ENCODE data around the gene ARID1A. TPM values are rescaled to one million over a fixed set of nuclear protein-coding genes. Genes with fewer than 3 reads are reported as not detected.
A peak's percentile ranks its signal among the peaks of the same experiment; 100 is the strongest.

The ARID1A gene
- total and polyA plus RNA-seq, 9 donors: 27.6 to 102 (median 62.1) TPM

DNA sequence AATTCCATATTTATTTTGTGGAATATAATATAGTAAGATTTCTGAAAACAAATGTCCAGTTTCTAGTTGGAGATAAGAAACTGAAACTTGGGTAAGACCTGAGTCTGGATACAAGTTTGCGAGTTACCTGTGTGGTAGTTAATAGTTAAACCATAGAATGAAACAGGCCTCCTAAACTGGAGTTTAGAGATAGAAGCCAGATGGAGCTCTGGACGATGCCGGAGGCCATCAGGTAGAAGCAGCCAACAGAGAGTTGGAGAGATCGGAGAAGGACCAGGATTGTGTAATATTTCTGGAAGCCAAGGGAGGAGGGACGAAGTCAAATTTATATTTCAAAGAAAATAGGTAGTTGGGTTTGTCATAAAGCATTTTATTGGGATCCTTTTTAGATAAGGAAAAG lies 45.1 kb downstream of the ARID1A start:
- peaks cover 5% of the 10 kb centered on the region for H3K4me1 ChIP-seq (ENCODE audit: insufficient read depth)
- 69 to 80% (median 76%) methylated on average over 5 of the region's 5 CpGs for WGBS, 3 donors
- TF ChIP-seq POLR2A (IDR thresholded peaks at IDR 0.05) (no peak), EP300 (IDR thresholded peaks at IDR 0.05) (no peak)
- TF ChIP-seq, protein P1, sequence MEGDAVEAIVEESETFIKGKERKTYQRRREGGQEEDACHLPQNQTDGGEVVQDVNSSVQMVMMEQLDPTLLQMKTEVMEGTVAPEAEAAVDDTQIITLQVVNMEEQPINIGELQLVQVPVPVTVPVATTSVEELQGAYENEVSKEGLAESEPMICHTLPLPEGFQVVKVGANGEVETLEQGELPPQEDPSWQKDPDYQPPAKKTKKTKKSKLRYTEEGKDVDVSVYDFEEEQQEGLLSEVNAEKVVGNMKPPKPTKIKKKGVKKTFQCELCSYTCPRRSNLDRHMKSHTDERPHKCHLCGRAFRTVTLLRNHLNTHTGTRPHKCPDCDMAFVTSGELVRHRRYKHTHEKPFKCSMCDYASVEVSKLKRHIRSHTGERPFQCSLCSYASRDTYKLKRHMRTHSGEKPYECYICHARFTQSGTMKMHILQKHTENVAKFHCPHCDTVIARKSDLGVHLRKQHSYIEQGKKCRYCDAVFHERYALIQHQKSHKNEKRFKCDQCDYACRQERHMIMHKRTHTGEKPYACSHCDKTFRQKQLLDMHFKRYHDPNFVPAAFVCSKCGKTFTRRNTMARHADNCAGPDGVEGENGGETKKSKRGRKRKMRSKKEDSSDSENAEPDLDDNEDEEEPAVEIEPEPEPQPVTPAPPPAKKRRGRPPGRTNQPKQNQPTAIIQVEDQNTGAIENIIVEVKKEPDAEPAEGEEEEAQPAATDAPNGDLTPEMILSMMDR (IDR thresholded peaks at IDR 0.05): no peak
- H3K36me3 ChIP-seq: no peaks in the 10 kb centered on the region
- H3K27me3 ChIP-seq: no peaks in the 10 kb centered on the region
- no peaks in the 10 kb centered on the region for H3K9me3 ChIP-seq
- H3K4me3 ChIP-seq: no peak overlapping the region
- intact Hi-C loops (cut with DNase I): no loop called here
- DNase-seq: no peak
- no peak overlapping the region for H3K27ac ChIP-seq

DNA sequence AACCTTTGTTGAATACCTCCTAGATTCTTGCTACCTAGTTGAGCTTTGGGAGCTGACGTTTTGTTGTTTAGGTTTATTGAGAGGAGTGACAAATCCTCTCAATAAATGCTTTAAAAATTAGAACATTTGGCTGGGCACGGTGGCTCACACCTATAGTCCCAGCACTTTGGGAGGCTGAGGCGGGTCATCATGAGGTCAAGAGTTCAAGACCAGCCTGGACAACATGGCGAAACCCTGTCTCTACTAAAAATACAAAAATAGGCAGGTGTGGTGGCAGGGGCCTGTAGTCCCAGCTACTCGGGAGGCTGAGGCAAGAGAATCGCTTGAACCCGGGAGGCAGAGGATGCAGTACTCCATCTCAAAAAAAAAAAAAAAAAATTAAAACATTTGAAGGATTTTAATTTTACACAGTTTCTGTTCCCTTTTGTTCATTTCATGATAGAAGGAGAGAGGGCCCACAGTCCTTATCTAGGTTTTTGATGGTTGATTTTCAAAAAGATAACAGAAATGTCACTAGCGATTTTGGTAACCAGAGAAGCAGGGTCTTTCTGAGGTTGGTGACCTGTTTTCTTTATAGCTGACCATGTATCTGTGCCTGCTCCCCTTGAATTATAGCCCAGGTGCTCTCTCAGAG lies 47.7 kb downstream of the ARID1A start:
- 87 to 91% (median 89%) methylated on average over 8 of the region's 8 CpGs for WGBS, 3 donors
- Histone ChIP-seq H3K27ac (no peak overlapping the region), H3K4me3 (no peak overlapping the region), H3K36me3 (no peaks in the 10 kb centered on the region), H3K4me1 (ENCODE audit: insufficient read depth) (peaks cover 10% of the 10 kb centered on the region), H3K9me3 (no peaks in the 10 kb centered on the region), H3K27me3 (no peaks in the 10 kb centered on the region)
- intact Hi-C loops (cut with DNase I): no loop called here
- TF ChIP-seq, protein P1 (IDR thresholded peaks at IDR 0.05): no peak
- TF ChIP-seq POLR2A (IDR thresholded peaks at IDR 0.05) (no peak), EP300 (IDR thresholded peaks at IDR 0.05) (no peak)
- no peak for DNase-seq

DNA sequence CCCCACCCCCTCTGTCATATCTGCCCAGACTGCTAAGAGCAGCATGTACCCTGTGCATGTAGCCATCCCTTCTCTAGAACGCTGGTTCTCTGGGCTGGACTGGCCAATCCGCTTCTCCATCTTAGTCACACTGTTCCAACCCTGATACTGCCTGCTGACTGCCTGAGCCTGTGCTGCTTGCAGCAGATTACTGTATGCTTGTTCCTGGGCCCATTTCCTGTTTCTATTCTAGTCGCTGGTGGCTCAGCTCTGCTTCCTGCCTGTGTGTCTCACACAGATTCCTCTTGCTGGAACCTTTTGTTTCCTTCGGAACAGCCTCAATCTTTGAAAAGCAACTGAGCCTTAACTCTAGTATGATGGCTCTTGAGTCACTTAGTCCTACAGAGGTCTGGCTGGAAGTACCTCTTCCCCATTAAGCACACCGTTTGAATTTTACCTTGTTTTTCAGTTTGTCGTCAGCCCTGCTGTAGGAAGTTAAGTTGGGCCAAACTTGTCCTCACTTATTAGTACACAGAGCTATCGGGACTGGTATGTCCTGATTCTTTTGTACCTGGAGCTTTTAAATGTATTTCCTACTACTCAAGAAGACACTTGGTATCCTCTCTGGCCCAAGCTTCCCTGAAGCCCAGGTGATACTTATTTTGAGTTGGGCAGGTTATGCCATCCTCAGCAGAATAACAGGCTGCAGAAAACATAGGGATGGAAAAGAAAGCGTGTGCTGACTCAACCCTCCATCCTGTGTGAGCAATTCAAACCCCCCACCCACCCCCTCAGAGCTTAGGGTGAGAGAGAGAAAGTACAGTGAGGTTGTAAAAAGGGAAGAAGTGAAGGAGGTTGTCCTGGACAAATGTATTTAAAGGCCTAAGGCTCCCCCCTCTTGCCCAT lies 48.5 kb downstream of the ARID1A start:
- Histone ChIP-seq H3K36me3 (no peaks in the 10 kb centered on the region), H3K9me3 (no peaks in the 10 kb centered on the region), H3K4me3 (no peak overlapping the region), H3K27me3 (no peaks in the 10 kb centered on the region), H3K27ac (no peak overlapping the region), H3K4me1 (ENCODE audit: insufficient read depth) (peaks cover 10% of the 10 kb centered on the region)
- WGBS, 3 donors: 65 to 67% (median 67%) methylated on average over 8 of the region's 8 CpGs
- DNase-seq: peak in 2 of 5 donors; percentile 15 to 32
- intact Hi-C loops (cut with DNase I): no loop called here
- TF ChIP-seq POLR2A (IDR thresholded peaks at IDR 0.05) (no peak), EP300 (IDR thresholded peaks at IDR 0.05) (no peak)
- TF ChIP-seq, protein P1 (IDR thresholded peaks at IDR 0.05): no peak

DNA sequence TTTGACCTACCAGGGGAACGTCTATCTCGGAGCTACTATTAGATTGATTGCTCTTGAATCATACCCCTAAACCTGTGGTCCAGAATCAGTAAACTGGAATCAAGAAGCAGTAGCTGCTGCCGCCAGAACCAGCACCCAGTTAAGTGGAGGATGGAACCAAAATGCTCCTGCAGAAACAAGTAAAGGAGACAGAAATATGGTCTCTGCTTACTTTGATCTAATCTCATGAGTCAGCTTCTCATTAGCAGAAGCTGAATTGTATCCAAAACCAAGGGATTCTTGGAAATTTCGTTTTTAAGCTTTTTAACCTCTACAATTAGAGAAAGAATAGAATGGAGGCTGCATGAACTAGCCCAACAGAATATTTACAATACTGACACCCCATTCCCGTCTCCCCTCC lies 49.4 kb downstream of the ARID1A start:
- no peak overlapping the region for H3K4me3 ChIP-seq
- intact Hi-C loops (cut with DNase I): no loop called here
- H3K27ac ChIP-seq: no peak overlapping the region
- peaks cover 10% of the 10 kb centered on the region for H3K4me1 ChIP-seq (ENCODE audit: insufficient read depth)
- no peaks in the 10 kb centered on the region for H3K36me3 ChIP-seq
- no peaks in the 10 kb centered on the region for H3K9me3 ChIP-seq
- no peak for TF ChIP-seq POLR2A (IDR thresholded peaks at IDR 0.05)
- WGBS, 3 donors: 35 to 52% (median 39%) methylated on average over 5 of the region's 5 CpGs
- DNase-seq: no peak
- H3K27me3 ChIP-seq: no peaks in the 10 kb centered on the region

DNA sequence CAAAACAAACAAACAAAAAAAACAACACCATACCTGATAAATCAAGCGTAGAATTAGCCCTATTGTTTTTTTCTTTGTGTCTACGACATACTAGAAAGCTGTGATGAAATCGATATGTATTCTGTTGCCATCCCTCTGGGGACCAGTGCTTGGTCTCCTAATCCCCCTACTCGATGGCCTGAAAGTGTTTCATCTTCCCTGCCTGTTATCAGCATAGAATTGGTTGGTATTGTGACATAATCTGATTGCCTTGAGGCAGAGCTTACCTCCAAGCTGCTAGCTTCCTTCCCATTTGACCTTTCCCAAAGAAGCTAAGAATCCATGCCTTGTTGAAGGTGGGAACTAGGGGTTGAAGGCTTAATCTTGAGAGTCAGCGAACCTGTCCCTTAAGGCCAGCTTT lies 51.2 kb downstream of the ARID1A start:
- no peak for DNase-seq
- H3K4me3 ChIP-seq: no peak overlapping the region
- H3K27me3 ChIP-seq: no peaks in the 10 kb centered on the region
- intact Hi-C loops (cut with DNase I): no loop called here
- WGBS, 3 donors: 94 to 95% (median 94%) methylated on average over 5 of the region's 5 CpGs
- no peak overlapping the region for H3K27ac ChIP-seq
- peaks cover 9% of the 10 kb centered on the region for H3K4me1 ChIP-seq (ENCODE audit: insufficient read depth)
- TF ChIP-seq EP300 (IDR thresholded peaks at IDR 0.05) (no peak), POLR2A (IDR thresholded peaks at IDR 0.05) (no peak)
- TF ChIP-seq, protein P1 (IDR thresholded peaks at IDR 0.05): no peak
- H3K36me3 ChIP-seq: no peaks in the 10 kb centered on the region
- no peaks in the 10 kb centered on the region for H3K9me3 ChIP-seq

Data from ovary (tissue), 9 donors.